SIG-M5 treated with dmso at 0.1 percent for 504 hours (cell line): ENCODE results near the gene BFSP2.
"Not testable (repeated sequence)": the region's sequence is repeated elsewhere in the genome, so short reads cannot be mapped to it uniquely, and the experiment has no call there.

ENCODE experiments used
- DNase-seq: peaks from one replicate; lab custom pipeline; 2025; ENCODE audit not compliant: unreplicated experiment; lab: John Stamatoyannopoulos, UW

The BFSP2 gene

DNA sequence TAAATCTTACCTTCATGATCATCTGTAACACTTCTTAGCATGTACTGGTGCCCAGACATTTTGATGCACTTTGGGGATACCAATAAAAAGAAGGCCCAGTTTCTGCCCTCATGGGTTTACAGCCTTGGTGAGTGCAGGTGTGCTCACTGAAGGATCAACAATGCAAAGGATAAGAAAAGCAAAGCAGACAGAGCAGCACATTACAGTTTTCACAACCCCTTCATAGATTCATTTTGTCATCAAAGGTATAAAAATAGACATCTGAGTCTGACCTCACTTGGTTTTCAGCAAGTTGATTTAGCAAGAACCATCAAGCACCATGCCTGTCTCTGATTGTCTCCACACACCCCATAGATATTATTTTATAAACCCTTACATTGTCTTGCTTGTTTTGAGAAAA lies 77.6 kb downstream of the BFSP2 start:
- no peak for DNase-seq

- DNase-seq: no peak
Measured at GRCh38 chr3:133478624-133479023, 78.8 kb downstream of the BFSP2 start.

- no peak for DNase-seq
Measured at GRCh38 chr3:133479401-133479800, 79.5 kb downstream of the BFSP2 start.

DNA sequence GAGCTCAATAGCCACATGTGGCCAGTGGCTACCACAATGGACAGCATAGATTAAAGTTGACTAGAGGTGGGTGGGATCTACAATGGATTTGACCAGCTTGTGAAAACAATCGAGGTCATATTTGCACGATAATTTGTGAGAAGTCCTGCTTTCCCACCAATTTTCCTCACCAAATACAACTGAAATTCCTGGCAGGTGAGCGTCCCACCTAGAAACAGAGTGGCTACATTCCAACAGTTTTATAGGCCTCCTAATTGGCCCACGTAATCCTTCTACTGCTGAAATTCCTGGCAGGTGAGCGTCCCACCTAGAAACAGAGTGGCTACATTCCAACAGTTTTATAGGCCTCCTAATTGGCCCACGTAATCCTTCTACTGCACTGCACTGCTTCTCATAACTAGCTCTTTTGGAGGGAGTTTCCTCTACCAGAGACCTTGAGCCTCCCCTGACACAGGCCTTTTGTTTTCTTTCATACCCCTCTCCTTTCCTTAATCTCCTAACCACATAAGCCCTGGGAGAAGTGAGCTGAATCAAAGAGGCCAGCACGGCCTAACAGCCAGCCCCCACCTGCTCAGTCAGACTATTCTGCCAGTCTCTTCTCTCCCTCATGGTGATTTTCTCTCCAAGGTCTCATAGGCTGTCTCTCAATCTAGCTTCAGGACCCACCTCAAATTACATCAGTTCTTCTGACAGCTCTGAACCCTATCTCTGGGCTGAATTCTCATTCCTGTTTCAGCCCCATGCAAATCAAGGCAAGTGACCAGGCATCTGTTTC lies 80.2 kb downstream of the BFSP2 start:
- DNase-seq: no peak

DNA sequence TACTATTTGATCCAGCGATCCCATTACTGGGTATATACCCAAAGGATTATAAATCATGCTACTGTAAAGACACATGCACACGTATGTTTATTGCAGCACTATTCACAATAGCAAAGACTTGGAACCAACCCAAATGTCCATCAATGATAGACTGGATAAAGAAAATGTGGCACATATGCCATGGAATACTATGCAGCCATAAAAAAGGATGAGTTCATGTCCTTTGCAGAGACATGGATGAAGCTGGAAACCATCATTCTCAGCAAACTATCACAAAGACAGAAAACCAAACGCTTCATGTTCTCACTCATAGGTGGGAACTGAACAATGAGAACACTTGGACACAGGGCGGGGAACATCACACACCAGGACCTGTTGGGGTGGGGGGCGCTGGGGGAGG lies 82.6 kb downstream of the BFSP2 start:
- DNase-seq: not testable (repeated sequence)

DNA sequence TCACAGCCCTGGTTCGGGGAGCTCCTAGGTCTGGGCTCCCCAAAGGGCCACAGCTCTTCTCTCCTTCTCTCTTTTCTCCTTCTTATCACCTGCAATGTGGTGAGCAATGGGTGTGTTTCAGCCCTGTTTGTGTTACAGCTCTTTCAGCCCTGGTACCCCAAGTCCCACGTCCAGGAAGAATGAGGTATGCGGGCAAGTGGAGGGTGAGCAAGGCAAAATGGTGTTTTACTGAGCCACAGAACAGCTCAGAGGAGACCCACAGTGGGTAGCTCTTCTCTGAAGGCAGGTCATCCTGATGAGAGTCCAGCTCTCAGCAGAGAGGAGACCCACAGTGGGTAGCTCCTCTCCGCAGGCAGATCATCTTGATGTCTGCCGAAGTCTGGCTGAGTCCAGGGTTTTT lies 86.8 kb downstream of the BFSP2 start:
- DNase-seq: no peak

- no peak for DNase-seq
Measured at GRCh38 chr3:133487204-133487603, 87.3 kb downstream of the BFSP2 start.

GRCh38 chr3:133487920-133488540 lies 88.2 kb downstream of the BFSP2 start:
- no peak for DNase-seq

GRCh38 chr3:133488785-133489367 lies 89.0 kb downstream of the BFSP2 start:
- peak; percentile 26 for DNase-seq

DNA sequence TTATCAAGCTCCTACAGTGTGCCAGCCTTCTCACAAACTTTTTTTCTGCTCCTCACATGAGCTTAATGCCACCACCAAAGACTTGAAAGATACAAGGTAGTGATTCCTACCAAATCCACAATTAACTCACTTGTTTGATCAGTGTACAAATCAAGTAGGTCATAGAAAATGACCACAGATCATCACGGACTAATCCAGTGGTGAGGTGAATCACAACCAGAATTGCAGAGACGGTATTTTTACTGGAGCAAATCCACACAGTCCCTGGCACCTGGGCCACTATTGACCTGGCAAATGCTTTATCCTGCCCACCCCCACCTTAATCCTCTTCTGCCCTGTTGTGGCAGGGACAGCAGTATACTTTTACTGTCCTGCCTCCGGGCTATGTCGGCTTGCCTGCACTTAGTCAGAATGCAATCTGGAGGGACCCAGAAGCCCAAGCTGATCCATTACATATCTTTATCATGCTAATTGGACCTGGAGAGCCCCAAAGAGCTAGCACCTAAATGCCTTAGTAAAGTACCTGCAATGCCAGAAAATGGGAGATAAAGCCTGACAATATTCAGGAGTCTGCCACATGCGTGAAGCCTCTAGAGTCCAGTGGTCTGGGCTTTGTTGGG lies 89.7 kb downstream of the BFSP2 start:
- no peak for DNase-seq

- no peak for DNase-seq
Measured at GRCh38 chr3:133490468-133491351, 90.9 kb downstream of the BFSP2 start.

- DNase-seq: no peak
Measured at GRCh38 chr3:133491481-133492059, 91.7 kb downstream of the BFSP2 start.

DNA sequence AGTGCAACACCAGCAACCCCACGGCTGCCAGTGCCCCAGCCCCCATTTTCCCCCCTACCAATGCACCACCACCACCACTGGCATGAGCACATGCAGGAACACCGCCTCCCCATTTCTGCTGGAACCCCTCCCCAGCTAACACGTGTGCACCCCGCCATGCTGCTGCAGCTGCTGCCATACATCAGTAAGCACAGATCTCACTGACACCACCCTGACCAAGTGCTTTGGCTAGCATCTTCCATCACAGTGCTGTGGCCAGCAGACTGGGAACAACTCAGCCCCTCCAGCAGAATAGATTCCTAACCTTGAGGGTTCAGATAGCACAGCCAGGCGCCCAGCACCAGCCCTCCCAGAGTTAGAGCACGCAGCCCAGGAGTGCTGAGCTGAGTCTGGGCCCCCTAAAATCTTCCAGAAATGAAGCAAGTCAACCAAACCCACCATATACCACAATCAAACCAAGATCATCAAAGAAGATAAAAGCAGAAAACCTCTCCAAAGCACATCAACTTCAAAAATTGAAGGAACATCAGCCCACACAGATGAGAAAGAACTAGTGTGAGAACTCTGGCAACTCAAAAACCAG lies 92.4 kb downstream of the BFSP2 start:
- DNase-seq: no peak

DNA sequence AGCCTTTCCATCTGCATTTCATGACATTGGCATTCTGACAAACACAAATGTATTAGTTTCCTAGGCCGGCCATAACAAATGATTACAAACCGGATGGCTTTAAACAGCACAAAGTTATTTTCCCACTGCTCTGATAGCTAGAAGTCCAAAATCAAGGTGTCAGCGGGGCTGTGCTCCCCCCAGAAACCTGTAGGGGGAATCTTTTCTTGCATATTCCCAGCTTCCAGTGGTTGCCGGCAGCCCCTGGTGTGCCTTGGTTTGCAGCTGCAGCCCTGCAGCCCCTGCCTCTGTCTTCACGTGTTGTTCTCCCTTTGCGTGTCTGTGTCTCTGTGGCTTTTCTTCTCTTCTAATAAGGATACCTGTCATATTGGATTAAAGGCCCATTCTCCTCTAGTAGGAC lies 94.6 kb downstream of the BFSP2 start:
- DNase-seq: no peak

DNA sequence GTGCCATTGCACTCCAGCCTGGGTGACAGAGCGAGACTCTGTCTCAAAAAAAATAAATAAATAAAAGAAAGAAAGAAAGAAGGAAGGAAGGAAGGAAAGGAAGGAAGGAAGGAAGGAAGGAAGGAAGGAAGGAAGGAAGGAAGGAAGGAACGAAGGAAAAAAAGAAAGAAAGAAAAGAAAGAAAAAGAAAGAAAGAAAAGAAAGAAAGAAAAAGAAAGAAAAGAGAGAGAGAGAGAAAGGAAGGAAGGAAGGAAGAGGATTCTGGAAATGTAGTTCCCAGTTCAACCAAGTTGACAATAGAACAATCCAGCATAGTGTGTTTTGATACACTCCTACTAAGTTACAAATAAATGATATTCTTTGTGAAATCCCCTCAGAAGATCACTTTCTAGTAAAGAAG lies 102.7 kb downstream of the BFSP2 start:
- not testable (repeated sequence) for DNase-seq

DNA sequence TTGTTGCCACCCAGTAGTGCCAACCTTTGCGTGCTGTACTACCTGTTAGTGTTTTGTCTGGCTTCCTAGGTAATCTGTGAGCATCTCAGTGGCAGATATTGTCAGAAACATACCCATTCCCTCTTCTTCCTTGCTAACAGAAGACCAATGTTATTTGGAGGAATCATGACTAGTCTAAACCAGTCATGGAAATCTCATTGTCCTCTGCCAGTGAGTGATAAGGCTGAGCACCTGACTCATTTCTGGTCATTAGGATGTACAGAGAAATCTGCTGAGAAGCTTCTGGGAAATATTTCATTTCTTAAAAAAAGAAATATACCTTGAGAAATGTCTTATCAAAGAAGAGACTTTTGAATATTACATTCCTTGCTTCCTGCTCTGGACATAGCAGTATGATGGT lies 103.6 kb downstream of the BFSP2 start:
- no peak for DNase-seq

GRCh38 chr3:133504736-133505135 lies 104.9 kb downstream of the BFSP2 start:
- no peak for DNase-seq

- no peak for DNase-seq
Measured at GRCh38 chr3:133505813-133506212, 106.0 kb downstream of the BFSP2 start.

- DNase-seq: peak; percentile 56
Measured at GRCh38 chr3:133506215-133506901, 106.5 kb downstream of the BFSP2 start.

GRCh38 chr3:133509488-133509887 lies 109.6 kb downstream of the BFSP2 start:
- DNase-seq: no peak
